Gastrocnemius medialis (tissue), 4 donors: ENCODE data around the gene SYPL2.

Source experiments
- POLR2A ChIP-seq, 2 donors: fragments of 450-650 bp; IDR thresholded peaks; one replicate each; pipeline ENCODE4 v1.6.1; 2017; ENCODE audit warnings: antibody characterized with exemption in 2 of 2, mild to moderate bottlenecking in 2 of 2, moderate library complexity in 2 of 2
- TF ChIP-seq, protein P1 (sequence below), 5 experiments: fragments of 450-650 bp in 3 of 5; fragments of 200-600 bp in 2 of 5; sonication (generic) in 2 of 5; IDR thresholded peaks in 4 of 5; conservative IDR thresholded peaks in 1 of 5; 1 replicate in 4 of 5; 2 replicates in 1 of 5; pipeline ENCODE4 v1.5.1; 2016 to 2019; ENCODE audit warnings: antibody characterized with exemption in 5 of 5, mild to moderate bottlenecking in 3 of 5, moderate library complexity in 3 of 5

DNA sequence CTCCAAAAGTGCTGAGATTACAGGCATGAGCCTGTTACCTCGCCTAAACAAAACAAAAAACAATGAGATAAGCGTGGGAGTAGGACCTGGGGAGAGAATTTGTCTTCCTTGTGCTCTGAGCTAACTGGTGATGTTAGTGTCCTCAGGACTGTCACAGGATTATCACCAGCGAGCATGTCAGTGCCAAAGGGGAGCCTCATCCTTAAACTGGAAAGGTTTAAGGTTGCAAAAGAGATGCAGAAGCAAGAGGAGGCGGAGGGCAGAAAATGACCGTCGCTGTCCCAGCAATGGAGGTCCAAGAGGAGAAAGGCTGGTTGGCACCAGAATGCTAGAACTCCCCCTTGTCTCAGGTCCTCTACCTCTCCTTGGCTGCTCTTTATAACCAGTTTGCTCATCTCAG lies 3.9 kb downstream of the SYPL2 start:
- TF ChIP-seq, protein P1, sequence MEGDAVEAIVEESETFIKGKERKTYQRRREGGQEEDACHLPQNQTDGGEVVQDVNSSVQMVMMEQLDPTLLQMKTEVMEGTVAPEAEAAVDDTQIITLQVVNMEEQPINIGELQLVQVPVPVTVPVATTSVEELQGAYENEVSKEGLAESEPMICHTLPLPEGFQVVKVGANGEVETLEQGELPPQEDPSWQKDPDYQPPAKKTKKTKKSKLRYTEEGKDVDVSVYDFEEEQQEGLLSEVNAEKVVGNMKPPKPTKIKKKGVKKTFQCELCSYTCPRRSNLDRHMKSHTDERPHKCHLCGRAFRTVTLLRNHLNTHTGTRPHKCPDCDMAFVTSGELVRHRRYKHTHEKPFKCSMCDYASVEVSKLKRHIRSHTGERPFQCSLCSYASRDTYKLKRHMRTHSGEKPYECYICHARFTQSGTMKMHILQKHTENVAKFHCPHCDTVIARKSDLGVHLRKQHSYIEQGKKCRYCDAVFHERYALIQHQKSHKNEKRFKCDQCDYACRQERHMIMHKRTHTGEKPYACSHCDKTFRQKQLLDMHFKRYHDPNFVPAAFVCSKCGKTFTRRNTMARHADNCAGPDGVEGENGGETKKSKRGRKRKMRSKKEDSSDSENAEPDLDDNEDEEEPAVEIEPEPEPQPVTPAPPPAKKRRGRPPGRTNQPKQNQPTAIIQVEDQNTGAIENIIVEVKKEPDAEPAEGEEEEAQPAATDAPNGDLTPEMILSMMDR (IDR thresholded peaks at IDR 0.05 in 4 of 5, conservative IDR thresholded peaks at IDR 0.05 in 1 of 5) = no peak
- peak; percentile 53 to 72 for TF ChIP-seq POLR2A (IDR thresholded peaks at IDR 0.05)
